COLO668 (cell line): ENCODE measurements around the gene RND1.

Experiments
- DNase-seq: peaks from one replicate; lab custom pipeline; 2025; ENCODE audit not compliant: unreplicated experiment; lab: John Stamatoyannopoulos, UW

RND1 gene

DNA sequence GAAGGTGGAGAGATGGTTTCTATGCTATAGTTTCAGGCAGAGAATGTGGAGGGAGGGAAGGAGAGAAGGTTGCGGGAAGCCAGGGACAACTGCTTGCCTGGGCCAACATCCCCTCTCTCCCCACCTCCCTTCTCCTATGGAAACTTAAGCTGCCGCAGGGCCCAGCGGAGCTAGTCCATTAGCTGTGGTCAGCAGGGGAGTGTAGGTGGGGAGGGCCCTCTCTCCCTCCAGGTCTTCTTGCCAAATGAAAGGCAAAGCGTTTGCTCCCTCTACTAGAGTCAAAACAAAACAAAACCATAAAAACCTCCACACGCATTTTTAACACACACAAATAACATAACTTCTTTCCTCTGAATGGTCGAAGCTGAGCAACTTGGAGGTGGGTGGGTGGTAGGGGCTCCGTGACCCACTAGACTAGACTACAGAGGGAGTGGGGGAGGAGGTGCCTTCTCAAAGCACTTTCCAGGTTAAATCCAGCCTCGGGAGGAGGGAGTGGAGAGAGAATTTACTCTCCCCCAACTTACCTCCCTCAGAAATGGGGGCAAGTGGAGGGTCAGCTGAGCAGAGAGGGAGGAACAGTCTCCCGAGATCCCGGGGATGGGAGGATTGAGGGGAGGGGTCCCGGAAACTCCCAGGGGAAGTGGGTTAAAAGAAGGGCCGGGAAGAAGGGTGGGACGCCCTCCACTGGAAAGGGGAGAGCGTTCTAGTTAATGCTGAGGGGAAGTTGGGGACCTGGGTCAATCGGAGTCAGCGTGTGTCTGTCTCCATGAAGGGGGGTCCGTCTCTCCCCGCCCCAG, 52.0 kb downstream of the RND1 start:
- DNase-seq: no peak

DNA sequence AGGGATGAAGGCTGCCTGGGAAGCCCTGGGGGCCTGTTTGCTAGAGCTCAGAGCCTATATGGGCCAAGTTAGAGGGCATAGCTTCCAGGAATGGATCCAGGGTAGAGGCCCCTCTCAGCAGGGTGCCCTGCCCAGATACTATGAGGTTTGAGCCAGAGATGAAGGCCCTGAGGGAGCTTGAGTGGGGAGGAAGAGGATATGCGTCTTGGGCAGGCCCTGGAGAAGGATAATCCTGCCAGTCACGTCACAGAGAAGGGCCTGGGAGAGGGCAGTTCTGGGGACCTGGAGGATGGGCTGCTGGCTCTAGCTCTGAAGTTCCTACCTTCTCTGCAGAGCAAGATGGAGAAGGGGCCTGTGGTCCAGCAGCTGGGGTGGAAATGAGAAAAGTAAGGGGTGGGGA, 53.3 kb downstream of the RND1 start:
- DNase-seq: no peak

DNA sequence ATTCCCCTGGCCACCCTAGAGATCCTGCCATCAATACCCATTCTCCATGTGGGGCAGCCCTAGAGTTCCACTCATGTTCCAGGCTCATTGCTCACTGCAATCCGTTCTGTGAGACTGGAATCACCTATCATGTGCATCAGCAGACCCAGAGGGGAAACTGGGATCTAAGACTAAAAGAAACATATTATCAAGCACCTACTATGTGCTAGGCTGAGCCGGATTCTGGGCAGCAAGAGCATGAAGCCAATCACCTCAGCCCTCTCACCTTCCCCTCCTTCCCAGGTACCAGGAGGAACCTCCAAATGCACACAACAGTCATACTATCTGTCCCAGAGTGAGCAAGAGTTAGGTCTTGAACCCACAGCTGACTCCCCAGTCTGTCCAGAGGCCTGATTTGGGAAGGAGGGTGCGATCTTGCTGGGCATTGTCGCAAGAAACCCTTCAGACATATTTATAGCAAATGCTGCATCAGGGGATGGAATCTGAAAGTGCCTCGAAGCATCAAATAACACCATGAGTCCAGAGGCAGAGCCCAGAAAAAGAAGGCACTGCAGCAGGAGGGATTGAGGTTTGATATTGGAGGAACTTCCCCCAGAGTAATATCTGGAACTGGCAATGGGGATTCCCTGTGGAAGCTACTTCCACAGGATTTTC, 54.1 kb downstream of the RND1 start:
- no peak for DNase-seq

DNA sequence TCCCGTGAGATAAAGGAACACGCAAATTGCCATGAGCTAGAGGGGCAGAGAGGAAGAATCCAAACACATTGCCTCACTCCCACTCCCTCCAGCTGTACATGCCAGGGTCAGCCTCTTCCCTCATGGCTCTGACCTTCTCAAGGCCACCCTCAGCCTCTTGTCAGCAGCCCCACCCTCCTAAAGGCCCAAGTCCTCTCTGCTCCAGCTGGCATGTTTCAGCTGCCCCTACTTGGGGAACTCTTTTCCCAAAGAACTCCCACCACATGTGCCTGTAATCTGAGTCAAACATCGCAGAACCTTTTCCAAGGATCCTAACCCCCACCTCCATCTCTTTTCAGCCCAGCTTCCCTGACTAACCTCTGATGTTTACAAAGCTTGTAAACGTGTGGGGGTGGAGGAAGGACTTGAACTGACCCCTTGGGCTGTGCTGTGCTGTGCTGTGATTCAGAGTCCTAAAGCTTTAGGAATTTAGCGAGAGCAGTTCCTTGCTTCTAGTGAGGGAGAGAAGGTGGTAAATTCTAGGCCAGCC, 54.7 kb downstream of the RND1 start:
- no peak for DNase-seq

DNA sequence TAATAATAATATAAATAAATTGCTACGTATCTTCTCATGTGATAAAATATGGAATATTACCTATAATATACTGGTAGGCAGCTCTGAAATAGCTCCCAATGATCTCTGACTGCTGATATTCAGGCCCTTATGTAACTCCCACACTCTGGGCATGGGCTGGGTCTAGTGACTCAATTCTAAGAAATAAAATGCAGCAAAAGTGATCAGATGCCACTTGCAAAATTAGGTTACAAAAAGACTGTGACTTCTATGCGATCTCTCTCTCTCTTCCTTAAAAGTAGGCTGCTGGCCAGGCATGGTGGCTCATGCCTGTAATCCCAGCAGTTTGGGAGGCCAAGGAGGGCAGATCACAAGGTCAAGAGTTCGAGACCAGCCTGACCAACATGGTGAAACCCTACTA, 57.7 kb downstream of the RND1 start:
- DNase-seq: no peak
